ENCODE results near the gene KRT4.
"Not testable (repeated sequence)": the region's sequence is repeated elsewhere in the genome, so short reads cannot be mapped to it uniquely, and the experiment has no call there.

DNA sequence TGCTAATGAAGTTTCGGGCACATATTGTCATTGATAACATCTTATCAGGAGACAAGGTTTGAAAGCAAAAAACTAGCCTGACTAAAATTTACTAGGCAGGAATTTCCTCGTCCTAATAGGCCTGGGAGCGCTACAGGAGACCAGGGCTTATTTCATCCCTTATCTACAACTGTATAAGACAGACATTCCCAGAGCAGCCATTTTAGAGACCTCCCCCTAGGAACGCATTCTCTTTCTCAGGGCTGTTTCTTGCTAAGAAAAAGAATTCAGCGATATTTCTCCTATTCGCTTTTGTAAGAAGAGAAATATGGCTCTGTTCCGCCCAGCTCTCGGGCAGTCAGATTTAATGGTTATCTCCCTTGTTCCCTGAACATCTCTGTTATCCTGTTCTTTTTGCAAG is 52.7 kb downstream of the KRT4 start:
- TF ChIP-seq, protein P1, sequence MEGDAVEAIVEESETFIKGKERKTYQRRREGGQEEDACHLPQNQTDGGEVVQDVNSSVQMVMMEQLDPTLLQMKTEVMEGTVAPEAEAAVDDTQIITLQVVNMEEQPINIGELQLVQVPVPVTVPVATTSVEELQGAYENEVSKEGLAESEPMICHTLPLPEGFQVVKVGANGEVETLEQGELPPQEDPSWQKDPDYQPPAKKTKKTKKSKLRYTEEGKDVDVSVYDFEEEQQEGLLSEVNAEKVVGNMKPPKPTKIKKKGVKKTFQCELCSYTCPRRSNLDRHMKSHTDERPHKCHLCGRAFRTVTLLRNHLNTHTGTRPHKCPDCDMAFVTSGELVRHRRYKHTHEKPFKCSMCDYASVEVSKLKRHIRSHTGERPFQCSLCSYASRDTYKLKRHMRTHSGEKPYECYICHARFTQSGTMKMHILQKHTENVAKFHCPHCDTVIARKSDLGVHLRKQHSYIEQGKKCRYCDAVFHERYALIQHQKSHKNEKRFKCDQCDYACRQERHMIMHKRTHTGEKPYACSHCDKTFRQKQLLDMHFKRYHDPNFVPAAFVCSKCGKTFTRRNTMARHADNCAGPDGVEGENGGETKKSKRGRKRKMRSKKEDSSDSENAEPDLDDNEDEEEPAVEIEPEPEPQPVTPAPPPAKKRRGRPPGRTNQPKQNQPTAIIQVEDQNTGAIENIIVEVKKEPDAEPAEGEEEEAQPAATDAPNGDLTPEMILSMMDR (conservative IDR thresholded peaks at IDR 0.05; ENCODE audit: low read length) = not testable (repeated sequence)
- not testable (repeated sequence) for TF ChIP-seq EZH2phosphoT487 (IDR thresholded peaks at IDR 0.05; ENCODE audit: borderline replicate concordance, low read depth, low read length)
